Posterior cingulate gyrus (tissue), 11 donors: ENCODE results near the gene RAPGEF1.

ENCODE experiments used
- DNase-seq, 10 donors: peaks; one replicate each; pipeline versions ENCODE4 v3.0.0 to v3.0.0-alpha.2; 2020 to 2021; ENCODE audit warnings: mixed read lengths in 3 of 10
- intact Hi-C: fragments of 100-400 bp; cut with DNase I; formaldehyde crosslinking; loops from one replicate; pipeline ENCODE4 v1.15.1; 2023

RAPGEF1 gene

DNA sequence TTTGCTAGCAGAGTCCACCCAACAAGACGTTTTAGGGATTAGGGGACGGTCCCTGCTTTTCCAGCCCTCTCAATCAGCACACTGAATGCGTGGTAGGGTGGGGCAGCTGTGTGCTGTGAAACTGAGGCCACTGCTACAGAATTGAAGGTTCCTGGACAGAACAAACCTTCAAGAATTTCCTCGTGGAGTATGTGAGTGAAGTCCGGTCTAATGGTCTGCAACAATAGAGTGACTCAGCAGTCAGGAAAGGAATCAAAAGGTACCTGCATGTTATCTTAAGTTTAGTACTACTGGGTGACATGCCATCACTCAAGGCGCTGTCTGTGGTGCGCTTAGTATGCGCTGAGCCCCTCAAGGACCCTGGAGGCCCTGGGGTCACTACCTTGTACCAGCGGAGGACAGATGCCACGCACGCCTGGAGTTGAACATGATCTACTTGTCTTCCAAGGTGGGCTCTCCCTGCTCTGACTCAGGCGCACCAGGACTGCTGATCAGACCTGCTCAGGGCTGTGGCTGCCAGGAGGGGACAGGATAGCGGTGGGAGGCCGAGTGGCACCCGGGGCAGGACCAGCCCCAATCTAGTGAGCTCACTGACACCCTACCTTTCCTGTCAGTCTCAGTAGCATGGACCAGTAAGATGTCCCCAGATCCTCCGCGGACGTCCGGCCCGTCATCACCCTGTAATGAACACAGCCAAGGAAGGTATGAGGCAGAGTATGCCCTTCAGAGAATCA, 144.0 kb downstream of the RAPGEF1 start:
- DNase-seq = no peak
- intact Hi-C loops = no loop called here

- no peak for DNase-seq
- intact Hi-C loops = no loop called here
Observed at GRCh38 chr9:131594906-131595665, 144.8 kb downstream of the RAPGEF1 start.

DNA sequence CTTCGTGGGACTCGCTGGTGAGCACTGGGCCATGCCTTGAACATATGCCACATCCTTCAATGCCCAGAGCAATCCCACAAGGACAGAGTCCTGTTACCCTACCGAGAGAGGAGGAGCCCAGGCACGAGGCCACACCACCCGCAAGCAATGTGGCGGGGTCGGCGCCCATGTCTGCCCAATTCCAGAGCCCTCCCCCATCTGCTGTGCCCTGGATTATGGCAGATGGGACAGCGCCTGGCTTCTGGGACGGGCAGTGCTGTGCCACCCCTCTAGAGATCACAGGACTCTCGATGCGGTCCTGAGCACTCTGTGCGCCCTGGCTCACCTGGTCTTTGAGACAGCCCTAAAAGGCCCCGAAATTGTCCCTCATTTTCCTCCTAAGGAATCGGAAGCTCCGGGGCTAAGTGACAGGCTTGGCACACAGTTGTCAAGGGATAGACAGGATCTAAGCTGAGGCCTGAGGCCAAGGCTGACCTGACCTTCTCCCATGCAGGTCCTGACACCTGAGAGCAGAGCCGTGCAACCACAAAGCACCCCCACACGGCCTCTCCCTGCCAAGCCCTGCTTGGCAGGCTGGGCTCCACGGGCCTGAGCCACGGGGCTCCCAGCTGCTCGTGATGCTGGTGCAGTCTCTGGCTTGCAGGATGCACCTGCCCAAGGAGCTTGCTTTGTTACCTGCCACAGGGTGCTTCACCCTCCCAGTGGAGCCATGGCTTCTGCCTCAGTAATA, 145.8 kb downstream of the RAPGEF1 start:
- DNase-seq = no peak
- intact Hi-C loops = no loop called here

DNA sequence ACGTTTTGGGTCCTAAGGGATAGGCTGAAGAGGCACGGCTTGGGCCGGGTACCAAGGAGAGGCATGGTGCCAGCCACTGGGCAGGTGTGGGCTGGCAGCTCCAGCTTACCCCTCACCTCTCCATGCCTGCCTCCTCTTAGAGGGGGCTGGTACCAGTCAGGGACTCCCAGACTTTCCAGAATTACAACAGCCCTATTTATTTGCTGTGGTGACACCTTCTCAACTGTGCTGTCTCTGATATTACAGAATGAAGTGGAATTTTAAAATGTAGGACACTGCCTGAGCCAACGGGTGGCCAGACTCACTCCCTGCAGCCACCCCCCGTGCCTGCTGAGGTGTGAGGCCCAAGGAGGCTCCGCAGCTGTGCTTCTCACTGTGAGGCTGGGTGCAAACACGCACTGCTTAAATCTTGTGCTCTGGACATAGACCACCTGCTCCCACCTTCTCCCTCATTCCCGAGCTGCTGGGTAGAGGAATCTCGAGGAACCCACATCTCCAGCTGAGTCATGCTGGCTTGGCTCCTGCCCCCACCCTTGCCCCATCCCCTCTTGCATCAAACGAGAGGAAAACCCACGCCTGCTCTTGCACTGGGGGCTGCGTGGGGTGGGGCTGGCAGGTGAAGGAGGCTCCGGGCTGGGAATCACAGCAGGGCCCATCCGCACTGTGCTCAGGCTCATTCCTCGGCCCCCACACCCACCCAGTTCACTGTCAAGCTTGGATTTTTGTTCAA, 146.6 kb downstream of the RAPGEF1 start:
- intact Hi-C loops = no loop called here
- peak in 6 of 10 donors; percentile 17 to 90 (median 40) for DNase-seq

DNA sequence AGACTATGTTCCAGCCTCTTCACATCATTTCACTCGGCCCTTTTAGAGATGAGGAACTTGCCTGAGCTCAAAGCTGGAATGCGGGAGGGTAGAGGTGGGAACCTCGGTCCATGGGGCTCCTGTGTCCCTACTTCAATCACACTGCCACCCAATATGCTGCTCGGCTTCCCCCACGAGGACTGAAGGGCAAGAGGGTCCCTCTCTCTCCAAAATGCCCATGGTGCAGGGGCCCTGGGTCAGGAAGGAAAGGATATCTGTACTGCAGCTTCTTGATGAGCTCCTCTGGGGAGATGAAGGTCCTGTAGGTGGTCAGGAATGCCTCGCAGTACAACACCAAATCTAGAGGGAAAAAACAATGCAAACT, 148.0 kb downstream of the RAPGEF1 start:
- intact Hi-C loops = loop anchor here (1.0 kb wide), 1 partner anchor 148 kb away; the partner anchor contains the start of gene RAPGEF1
- no peak for DNase-seq

DNA sequence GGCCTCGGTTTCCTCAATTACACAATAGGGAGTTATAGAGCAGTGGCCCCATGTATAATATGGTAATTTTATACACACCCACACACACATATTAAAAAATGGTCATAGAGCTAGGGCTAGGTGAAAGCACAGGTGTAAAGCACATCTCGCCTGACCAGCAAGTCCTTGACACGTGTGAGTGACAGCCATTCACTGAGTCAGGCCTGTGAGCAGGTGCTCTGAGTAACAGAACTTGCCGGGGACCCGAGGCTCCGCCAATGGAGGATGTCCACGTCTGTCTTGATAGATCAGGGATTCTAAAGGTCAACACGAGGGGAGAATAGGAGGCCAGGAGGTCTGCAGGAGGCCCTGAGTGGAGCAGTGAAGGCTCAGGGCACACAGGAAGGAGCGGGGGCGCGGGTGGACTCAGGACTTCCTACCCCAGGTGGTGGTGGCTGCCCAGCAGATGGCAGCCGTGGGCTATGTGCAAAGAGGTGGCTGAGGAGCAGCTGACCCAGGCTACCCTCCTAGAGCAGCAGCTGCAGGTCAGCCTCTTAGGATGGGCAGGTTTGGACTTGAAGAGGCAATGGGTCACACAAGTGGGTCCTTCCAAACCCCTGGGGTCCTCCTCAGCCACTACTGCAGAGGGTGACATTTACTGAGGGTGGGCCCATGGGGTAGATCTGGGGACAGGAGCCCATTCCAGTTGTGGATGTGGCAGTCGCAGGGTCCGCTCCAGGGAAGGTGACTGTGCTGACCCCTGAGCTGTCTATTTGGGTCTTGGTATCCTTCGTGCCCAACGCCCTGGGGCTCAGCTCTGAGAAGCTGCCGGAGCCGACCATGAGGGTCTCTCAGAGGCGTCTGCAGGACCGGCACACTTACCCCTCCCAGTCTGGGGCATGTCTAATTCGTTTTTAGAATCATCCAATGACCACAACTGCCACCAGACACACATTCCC, 148.7 kb downstream of the RAPGEF1 start:
- DNase-seq = peak; percentile 50 to 96 (median 78)
- intact Hi-C loops = loop anchor here (1.0 kb wide), 1 partner anchor 149 kb away; the partner anchor contains the start of gene RAPGEF1

DNA sequence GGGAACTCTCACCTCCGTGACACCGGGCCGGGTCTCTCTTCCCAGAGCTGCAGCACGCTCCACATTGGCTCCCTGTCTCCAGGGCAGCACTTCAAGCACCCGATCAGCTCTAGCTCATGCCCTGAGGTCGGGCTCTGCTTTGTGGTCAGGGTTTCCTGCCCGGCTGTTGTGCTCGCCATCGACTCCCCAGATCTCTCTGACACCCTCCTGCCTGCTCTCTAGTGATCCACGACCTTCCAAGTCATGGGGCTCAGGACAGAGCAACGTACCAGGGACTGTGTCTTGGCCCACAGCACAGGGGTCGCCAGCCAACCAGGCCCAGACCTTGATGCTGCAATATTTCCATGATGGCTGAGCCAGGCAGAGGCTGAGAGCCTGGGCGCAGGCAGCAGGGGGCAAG, 149.4 kb downstream of the RAPGEF1 start:
- DNase-seq = no peak
- intact Hi-C loops = no loop called here

DNA sequence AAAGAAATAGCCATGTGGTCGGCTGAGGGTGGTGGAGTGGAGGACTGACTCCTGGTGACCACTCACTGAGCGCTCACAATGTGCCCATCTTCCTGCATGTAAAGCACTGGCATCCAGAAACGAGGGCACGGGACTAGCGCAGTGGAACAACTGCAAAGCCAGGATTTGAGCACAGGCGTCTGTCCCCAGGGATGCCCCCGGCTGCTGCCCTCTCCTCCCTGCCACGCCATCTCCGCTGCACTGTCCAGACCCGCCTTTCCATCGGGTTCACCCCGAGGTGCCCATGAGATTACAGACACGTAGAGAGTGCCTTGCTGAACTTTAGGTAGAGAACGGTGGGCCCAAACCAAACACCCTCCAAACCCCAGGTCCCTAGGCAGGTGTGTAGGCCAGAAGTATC, 149.9 kb downstream of the RAPGEF1 start:
- intact Hi-C loops = no loop called here

DNA sequence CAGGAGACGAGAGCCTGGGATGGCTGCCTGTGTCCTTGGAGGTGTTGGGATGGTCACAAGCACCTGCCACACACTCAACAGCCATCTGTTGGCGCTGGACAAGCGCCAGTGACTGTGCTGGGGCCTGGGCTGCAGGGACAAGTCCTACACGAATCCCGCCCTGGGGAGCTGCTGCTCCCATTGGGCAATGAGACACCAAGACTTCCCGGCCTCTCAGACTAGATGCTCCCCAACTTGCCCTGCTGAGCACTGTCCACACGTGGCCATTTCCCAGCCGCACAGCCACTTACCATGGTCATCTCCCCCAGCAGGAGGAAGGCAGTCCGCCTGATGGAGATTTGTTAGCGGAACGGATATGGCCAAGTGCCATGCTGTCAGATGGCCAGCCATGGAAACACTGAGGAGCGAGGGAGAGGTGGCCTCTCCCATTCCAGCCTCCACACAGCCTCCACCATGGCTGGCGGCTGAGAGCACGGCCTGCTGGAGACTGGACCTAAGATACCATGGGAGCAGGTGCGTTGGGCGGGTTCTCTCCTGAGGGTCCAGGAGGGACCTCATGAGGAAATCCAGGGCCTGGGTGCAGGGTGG, 150.7 kb downstream of the RAPGEF1 start:
- DNase-seq = peak in 1 of 10 donors; percentile 67
- intact Hi-C loops = no loop called here

More for the DNA sequence above, 149.9 kb downstream of the RAPGEF1 start:
- no peak for DNase-seq

DNA sequence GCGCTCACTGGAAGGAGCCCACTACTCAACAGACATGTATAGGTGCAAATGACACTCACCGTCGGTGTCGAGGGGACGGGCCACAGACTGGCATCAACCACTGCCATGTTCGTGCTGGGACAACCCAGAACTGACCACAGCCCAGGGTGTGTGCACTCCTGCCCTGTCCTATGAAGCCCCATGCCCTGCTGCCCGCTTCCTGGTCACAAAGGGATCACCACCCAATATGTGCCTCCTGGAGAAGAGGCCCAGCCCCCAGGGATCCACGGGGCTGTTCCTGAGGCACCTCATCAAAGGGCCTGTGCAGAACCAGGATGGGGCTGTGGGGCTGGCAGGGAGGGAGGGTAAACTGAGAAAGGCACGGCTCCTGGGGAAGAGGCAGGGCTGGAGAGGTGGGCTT, 151.5 kb downstream of the RAPGEF1 start:
- peak in 1 of 10 donors; percentile 27 for DNase-seq
- intact Hi-C loops = no loop called here

DNA sequence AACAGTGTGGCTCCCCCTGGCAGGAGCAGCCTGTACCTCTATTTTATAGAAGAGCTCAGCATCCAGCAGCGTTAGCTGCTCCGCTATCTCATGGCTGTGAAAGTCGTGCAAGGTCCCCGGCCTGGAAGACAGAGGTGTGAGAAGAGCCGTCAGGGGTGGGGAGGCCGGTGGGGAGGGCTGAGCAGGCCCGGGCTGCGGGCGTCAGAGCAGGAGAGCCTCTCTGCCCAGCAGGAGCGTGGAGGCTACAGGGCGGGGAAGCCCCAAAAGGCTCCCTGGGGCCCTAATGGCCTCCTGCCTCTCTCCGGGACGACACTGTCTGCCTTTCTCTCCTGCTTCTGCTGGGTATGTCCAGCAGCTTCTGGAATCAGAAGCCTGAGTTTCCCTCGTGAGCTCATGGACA, 152.0 kb downstream of the RAPGEF1 start:
- intact Hi-C loops = no loop called here
- peak in 1 of 10 donors; percentile 40 for DNase-seq

GRCh38 chr9:131587331-131587730, 152.5 kb downstream of the RAPGEF1 start:
- intact Hi-C loops = no loop called here
- peak in 1 of 10 donors; percentile 19 for DNase-seq

GRCh38 chr9:131585375-131585774, 154.5 kb downstream of the RAPGEF1 start:
- DNase-seq = peak in 1 of 10 donors; percentile 84
- intact Hi-C loops = no loop called here

GRCh38 chr9:131584858-131585257, 155.0 kb downstream of the RAPGEF1 start:
- peak in 1 of 10 donors; percentile 65 for DNase-seq

GRCh38 chr9:131583836-131584555, 155.9 kb downstream of the RAPGEF1 start:
- DNase-seq = peak in 1 of 10 donors; percentile 74
- intact Hi-C loops = no loop called here

More at GRCh38 chr9:131584858-131585257, 155.0 kb downstream of the RAPGEF1 start:
- intact Hi-C loops = no loop called here

DNA sequence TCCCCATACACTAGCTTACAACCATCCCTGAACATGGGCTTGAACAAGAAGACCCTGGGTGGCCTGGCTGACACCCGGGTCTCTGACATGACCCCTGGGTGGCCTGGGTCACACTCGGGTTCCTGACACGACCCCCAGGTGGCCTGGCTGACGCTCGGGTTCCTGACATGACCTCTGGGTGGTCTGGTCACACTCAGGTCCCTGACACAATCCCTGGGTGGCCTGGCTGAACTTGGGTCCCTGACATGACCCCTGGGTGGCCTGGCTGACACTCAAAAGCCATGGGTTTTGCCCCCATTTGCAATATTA, 156.6 kb downstream of the RAPGEF1 start:
- DNase-seq = peak in 1 of 10 donors; percentile 57
- intact Hi-C loops = no loop called here

DNA sequence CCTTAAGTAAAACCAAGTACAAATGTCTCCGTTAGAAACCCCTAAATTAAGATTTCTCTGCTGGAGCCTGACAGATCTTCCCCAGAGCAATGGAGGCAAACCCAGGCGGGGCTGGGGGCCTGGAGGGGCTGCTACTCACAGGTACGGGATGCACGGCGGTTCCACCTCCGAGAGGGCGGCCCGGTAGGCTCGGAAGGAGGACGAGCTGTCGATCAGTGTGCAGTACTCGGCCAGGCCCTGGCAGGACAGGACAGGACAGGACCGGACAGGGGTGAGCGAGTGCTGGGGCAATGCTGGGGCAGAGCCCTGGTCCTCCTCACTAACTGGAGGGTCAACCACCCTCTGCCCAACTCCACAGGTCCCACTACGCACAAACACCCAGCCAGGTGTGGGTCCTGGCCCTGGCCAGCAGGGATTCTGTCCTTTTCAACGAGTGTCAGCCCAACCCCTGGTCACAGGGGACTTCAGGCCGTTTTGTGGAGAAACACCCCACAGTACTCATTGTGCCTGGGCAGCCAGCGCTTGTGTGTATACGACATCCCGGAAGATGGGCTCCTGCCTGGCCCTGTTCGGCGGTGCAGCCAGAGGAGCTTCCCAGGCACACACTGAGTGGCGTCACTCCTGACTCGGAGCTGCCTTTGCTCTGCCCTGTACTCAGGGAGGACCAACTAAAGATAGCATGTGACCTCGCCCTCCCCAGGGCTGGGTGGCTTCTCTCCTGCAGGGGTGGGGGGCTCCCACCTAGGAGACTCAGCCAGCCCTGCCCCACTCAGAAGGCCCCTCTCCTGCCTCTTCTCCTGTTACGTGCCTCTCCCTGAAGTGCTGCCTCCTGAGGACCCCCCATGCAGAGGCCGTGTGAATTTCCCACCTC, 157.2 kb downstream of the RAPGEF1 start:
- DNase-seq = peak in 2 of 10 donors; percentile 44 to 71
- intact Hi-C loops = no loop called here
